HEK293 (cell line): ENCODE results near the gene KCNAB1.

ENCODE experiments used
- CTCF ChIA-PET: fragments of 350-600 bp; formaldehyde crosslinking; extraction: SDS; loops from one replicate; lab custom pipeline; 2021; ENCODE audit warnings: antibody characterized with exemption; lab: Yijun Ruan, JAX
- POLR2A ChIA-PET: fragments of 300-600 bp; formaldehyde crosslinking; extraction: SDS; loops from one replicate; lab custom pipeline; 2020; ENCODE audit warnings: antibody characterized with exemption, inconsistent platforms; lab: Yijun Ruan, JAX
- H3K27ac ChIP-seq: fragments of 200-500 bp; sonication (Bioruptor generic); 2 replicates; pipeline ENCODE4 v1.5.1; 2014; ENCODE audit warnings: low read depth, low read length, control low read depth, inconsistent platforms; ENCODE audit errors: extremely low read depth
- H3K36me3 ChIP-seq, 2 experiments: fragments of 200-500 bp in 1 of 2; sonication (Bioruptor generic) in 1 of 2; 1 replicate in 1 of 2; 2 replicates in 1 of 2; pipeline ENCODE4 v1.5.1; 2014 to 2017; ENCODE audit warnings: inconsistent platforms in 2 of 2, low read length in 2 of 2; ENCODE audit not compliant: control insufficient read depth in 2 of 2, insufficient read depth in 1 of 2
- H3K4me1 ChIP-seq: fragments of 200-500 bp; sonication (Bioruptor generic); 2 replicates; pipeline ENCODE4 v1.5.1; 2014; ENCODE audit warnings: mild to moderate bottlenecking, low read length, inconsistent platforms; ENCODE audit not compliant: control insufficient read depth, insufficient read depth
- H3K4me3 ChIP-seq: 2 replicates; pipeline ENCODE4 v1.5.1; 2011; ENCODE audit warnings: low read depth, mild to moderate bottlenecking, control low read depth, low read length, moderate library complexity
- H3K9me3 ChIP-seq: fragments of 200-500 bp; sonication (Bioruptor generic); 2 replicates; pipeline ENCODE4 v1.5.1; 2014; ENCODE audit warnings: low read depth, low read length, inconsistent platforms; ENCODE audit not compliant: control insufficient read depth, insufficient read depth
- ELK4 ChIP-seq: IDR thresholded peaks from 2 replicates; pipeline ENCODE4 v1.6.1; 2011; ENCODE audit warnings: mild to moderate bottlenecking, low read depth, low read length, borderline replicate concordance
- SCRT2 ChIP-seq: fragments of 450-650 bp; formaldehyde crosslinking; IDR thresholded peaks from 2 replicates; pipeline ENCODE4 v1.5.1; 2016; ENCODE audit warnings: missing biosample characterization, missing genetic modification characterization
- ZBTB20 ChIP-seq: fragments of 450-650 bp; formaldehyde crosslinking; IDR thresholded peaks from 2 replicates; pipeline ENCODE4 v1.5.1; 2016; ENCODE audit warnings: missing biosample characterization, missing genetic modification characterization
- ZFP3 ChIP-seq: fragments of 450-650 bp; formaldehyde crosslinking; IDR thresholded peaks from 2 replicates; pipeline ENCODE4 v1.5.1; 2016; ENCODE audit warnings: low read depth, missing biosample characterization, missing genetic modification characterization
- ZNF155 ChIP-seq: fragments of 450-650 bp; formaldehyde crosslinking; IDR thresholded peaks from 2 replicates; pipeline ENCODE4 v1.5.1; 2016; ENCODE audit warnings: missing biosample characterization, missing genetic modification characterization
- ZNF221 ChIP-seq: fragments of 450-650 bp; formaldehyde crosslinking; IDR thresholded peaks from 2 replicates; pipeline ENCODE4 v1.5.1; 2017; ENCODE audit warnings: missing biosample characterization, missing genetic modification characterization, borderline replicate concordance
- ZNF23 ChIP-seq: fragments of 450-650 bp; formaldehyde crosslinking; IDR thresholded peaks from 2 replicates; pipeline ENCODE4 v1.5.1; 2016; ENCODE audit warnings: missing biosample characterization, missing genetic modification characterization, borderline replicate concordance
- ZNF248 ChIP-seq: fragments of 450-650 bp; formaldehyde crosslinking; IDR thresholded peaks from 2 replicates; pipeline ENCODE4 v1.5.1; 2017; ENCODE audit warnings: missing biosample characterization, missing genetic modification characterization
- ZNF274 ChIP-seq, 2 experiments: fragments of 200-500 bp in 1 of 2; fragments of 450-650 bp in 1 of 2; sonication (Bioruptor generic) in 1 of 2; formaldehyde crosslinking in 1 of 2; IDR thresholded peaks; 2 replicates each; pipeline versions ENCODE4 v1.5.1 to v1.6.1; 2014 to 2016; ENCODE audit warnings: borderline replicate concordance in 1 of 2, inconsistent platforms in 1 of 2, low read length in 1 of 2, missing biosample characterization in 1 of 2, missing genetic modification characterization in 1 of 2
- ZNF292 ChIP-seq: fragments of 450-650 bp; formaldehyde crosslinking; IDR thresholded peaks from 2 replicates; pipeline ENCODE4 v1.5.1; 2016; ENCODE audit warnings: low read depth, missing biosample characterization, missing genetic modification characterization, borderline replicate concordance
- ZNF302 ChIP-seq: fragments of 450-650 bp; formaldehyde crosslinking; IDR thresholded peaks from 2 replicates; pipeline ENCODE4 v1.5.1; 2016; ENCODE audit warnings: missing biosample characterization, missing genetic modification characterization, low read depth
- ZNF366 ChIP-seq: fragments of 450-650 bp; formaldehyde crosslinking; conservative IDR thresholded peaks from 2 replicates; pipeline ENCODE4 v1.5.1; 2016; ENCODE audit warnings: missing biosample characterization, missing genetic modification characterization
- ZNF48 ChIP-seq: fragments of 450-650 bp; formaldehyde crosslinking; IDR thresholded peaks from 2 replicates; pipeline ENCODE4 v1.5.1; 2016; ENCODE audit warnings: missing biosample characterization, missing genetic modification characterization
- ZNF521 ChIP-seq: fragments of 450-650 bp; formaldehyde crosslinking; IDR thresholded peaks from 2 replicates; pipeline ENCODE4 v1.5.1; 2017; ENCODE audit warnings: missing biosample characterization, mild to moderate bottlenecking, missing genetic modification characterization
- ZNF571 ChIP-seq: fragments of 450-650 bp; formaldehyde crosslinking; IDR thresholded peaks from 2 replicates; pipeline ENCODE4 v1.5.0; 2017; ENCODE audit warnings: missing biosample characterization, missing genetic modification characterization
- ZNF629 ChIP-seq: fragments of 450-650 bp; formaldehyde crosslinking; IDR thresholded peaks from 2 replicates; pipeline ENCODE4 v1.5.1; 2017; ENCODE audit warnings: missing biosample characterization, missing genetic modification characterization
- ZNF677 ChIP-seq: fragments of 450-650 bp; IDR thresholded peaks from 2 replicates; pipeline ENCODE4 v1.5.0; 2018; ENCODE audit warnings: missing biosample characterization, mild to moderate bottlenecking, missing genetic modification characterization, moderate library complexity
- ZNF704 ChIP-seq: fragments of 450-650 bp; formaldehyde crosslinking; IDR thresholded peaks from 2 replicates; pipeline ENCODE4 v1.5.1; 2016; ENCODE audit warnings: missing biosample characterization, missing genetic modification characterization
- ZNF830 ChIP-seq: fragments of 450-650 bp; IDR thresholded peaks from 2 replicates; pipeline ENCODE4 v1.5.0; 2018; ENCODE audit warnings: missing biosample characterization, missing genetic modification characterization, low read depth, mild to moderate bottlenecking, moderate library complexity
- TF ChIP-seq, protein P1 (sequence below): fragments of 450-650 bp; formaldehyde crosslinking; IDR thresholded peaks from 2 replicates; pipeline ENCODE4 v1.5.1; 2016; ENCODE audit warnings: missing biosample characterization, missing genetic modification characterization
- TF ChIP-seq, protein P2 (sequence below): fragments of 450-650 bp; formaldehyde crosslinking; IDR thresholded peaks from 2 replicates; pipeline ENCODE4 v1.5.1; 2016; ENCODE audit warnings: missing biosample characterization, missing genetic modification characterization

KCNAB1 gene

GRCh38 chr3:156433138-156433537, 312.8 kb downstream of the KCNAB1 start:
- ChIA-PET POLR2A (no interaction called here), CTCF (no interaction called here)
- Histone ChIP-seq H3K4me3 (no peak overlapping the region), H3K36me3 (no peaks in the 10 kb centered on the region), H3K4me1 (no peaks in the 10 kb centered on the region), H3K27ac (no peak overlapping the region), H3K9me3 (no peaks in the 10 kb centered on the region)
- no peak for TF ChIP-seq ZNF366 (tag by site-specific recombination)
- no peak for TF ChIP-seq ZNF571 (tag by site-specific recombination)
- no peak for TF ChIP-seq ZNF221
- no peak for TF ChIP-seq ZNF23 (tag by site-specific recombination)
- TF ChIP-seq, protein P1, sequence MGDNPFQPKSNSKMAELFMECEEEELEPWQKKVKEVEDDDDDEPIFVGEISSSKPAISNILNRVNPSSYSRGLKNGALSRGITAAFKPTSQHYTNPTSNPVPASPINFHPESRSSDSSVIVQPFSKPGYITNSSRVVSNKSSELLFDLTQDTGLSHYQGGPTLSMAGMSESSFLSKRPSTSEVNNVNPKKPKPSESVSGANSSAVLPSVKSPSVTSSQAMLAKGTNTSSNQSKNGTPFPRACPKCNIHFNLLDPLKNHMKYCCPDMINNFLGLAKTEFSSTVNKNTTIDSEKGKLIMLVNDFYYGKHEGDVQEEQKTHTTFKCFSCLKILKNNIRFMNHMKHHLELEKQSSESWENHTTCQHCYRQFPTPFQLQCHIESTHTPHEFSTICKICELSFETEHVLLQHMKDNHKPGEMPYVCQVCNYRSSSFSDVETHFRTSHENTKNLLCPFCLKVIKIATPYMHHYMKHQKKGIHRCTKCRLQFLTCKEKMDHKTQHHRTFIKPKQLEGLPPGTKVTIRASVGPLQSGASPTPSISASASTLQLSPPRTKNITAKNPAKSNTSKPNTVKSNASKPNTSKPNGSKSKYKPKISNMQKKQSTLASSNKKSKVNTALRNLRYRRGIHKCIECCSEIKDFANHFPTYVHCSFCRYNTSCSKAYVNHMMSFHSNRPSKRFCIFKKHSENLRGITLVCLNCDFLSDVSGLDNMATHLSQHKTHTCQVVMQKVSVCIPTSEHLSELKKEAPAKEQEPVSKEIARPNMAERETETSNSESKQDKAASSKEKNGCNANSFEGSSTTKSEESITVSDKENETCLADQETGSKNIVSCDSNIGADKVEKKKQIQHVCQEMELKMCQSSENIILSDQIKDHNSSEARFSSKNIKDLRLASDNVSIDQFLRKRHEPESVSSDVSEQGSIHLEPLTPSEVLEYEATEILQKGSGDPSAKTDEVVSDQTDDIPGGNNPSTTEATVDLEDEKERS (tag by site-specific recombination), result no peak
- TF ChIP-seq ZNF677, result no peak
- no peak for TF ChIP-seq SCRT2 (tag by site-specific recombination)
- TF ChIP-seq, protein P2, sequence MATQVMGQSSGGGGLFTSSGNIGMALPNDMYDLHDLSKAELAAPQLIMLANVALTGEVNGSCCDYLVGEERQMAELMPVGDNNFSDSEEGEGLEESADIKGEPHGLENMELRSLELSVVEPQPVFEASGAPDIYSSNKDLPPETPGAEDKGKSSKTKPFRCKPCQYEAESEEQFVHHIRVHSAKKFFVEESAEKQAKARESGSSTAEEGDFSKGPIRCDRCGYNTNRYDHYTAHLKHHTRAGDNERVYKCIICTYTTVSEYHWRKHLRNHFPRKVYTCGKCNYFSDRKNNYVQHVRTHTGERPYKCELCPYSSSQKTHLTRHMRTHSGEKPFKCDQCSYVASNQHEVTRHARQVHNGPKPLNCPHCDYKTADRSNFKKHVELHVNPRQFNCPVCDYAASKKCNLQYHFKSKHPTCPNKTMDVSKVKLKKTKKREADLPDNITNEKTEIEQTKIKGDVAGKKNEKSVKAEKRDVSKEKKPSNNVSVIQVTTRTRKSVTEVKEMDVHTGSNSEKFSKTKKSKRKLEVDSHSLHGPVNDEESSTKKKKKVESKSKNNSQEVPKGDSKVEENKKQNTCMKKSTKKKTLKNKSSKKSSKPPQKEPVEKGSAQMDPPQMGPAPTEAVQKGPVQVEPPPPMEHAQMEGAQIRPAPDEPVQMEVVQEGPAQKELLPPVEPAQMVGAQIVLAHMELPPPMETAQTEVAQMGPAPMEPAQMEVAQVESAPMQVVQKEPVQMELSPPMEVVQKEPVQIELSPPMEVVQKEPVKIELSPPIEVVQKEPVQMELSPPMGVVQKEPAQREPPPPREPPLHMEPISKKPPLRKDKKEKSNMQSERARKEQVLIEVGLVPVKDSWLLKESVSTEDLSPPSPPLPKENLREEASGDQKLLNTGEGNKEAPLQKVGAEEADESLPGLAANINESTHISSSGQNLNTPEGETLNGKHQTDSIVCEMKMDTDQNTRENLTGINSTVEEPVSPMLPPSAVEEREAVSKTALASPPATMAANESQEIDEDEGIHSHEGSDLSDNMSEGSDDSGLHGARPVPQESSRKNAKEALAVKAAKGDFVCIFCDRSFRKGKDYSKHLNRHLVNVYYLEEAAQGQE (tag by site-specific recombination), result no peak
- no peak for TF ChIP-seq ZNF248
- TF ChIP-seq ZNF48 (tag by site-specific recombination), result no peak
- no peak for TF ChIP-seq ZNF704 (tag by site-specific recombination)
- no peak for TF ChIP-seq ELK4
- TF ChIP-seq ZNF302 (tag by site-specific recombination), result no peak
- TF ChIP-seq ZNF274 (IDR thresholded peaks at IDR 0.05; ENCODE audit: low read length), result no peak
- TF ChIP-seq ZNF274 (tag by site-specific recombination; IDR thresholded peaks at IDR 0.05; ENCODE audit: borderline replicate concordance), result no peak
- TF ChIP-seq, all 188 proteins: peak for 0

GRCh38 chr3:156433910-156434309, 313.5 kb downstream of the KCNAB1 start:
- no peak for TF ChIP-seq ZNF292 (tag by site-specific recombination)
- TF ChIP-seq ZNF521, result no peak
- no peak for TF ChIP-seq ZNF830 (tag by site-specific recombination)
- TF ChIP-seq ZFP3 (tag by site-specific recombination), result no peak
- TF ChIP-seq ZNF155 (tag by site-specific recombination), result no peak
- no peak for TF ChIP-seq ZBTB20
- no peak for TF ChIP-seq ZNF629 (tag by site-specific recombination)
- TF ChIP-seq, all 188 proteins: peak for 0
- Histone ChIP-seq H3K27ac (no peak overlapping the region), H3K4me3 (no peak overlapping the region), H3K4me1 (no peaks in the 10 kb centered on the region), H3K36me3 (no peaks in the 10 kb centered on the region), H3K9me3 (no peaks in the 10 kb centered on the region)
- ChIA-PET POLR2A (no interaction called here), CTCF (interaction anchor here (0.6 to 1.0 kb wide), 2 partner anchors 10 to 109 kb away, joined by 3 to 4 read pairs; no protein-coding TSS in a partner anchor)
